ENCODE measurements around the gene CALML5.

CALML5 gene

DNA sequence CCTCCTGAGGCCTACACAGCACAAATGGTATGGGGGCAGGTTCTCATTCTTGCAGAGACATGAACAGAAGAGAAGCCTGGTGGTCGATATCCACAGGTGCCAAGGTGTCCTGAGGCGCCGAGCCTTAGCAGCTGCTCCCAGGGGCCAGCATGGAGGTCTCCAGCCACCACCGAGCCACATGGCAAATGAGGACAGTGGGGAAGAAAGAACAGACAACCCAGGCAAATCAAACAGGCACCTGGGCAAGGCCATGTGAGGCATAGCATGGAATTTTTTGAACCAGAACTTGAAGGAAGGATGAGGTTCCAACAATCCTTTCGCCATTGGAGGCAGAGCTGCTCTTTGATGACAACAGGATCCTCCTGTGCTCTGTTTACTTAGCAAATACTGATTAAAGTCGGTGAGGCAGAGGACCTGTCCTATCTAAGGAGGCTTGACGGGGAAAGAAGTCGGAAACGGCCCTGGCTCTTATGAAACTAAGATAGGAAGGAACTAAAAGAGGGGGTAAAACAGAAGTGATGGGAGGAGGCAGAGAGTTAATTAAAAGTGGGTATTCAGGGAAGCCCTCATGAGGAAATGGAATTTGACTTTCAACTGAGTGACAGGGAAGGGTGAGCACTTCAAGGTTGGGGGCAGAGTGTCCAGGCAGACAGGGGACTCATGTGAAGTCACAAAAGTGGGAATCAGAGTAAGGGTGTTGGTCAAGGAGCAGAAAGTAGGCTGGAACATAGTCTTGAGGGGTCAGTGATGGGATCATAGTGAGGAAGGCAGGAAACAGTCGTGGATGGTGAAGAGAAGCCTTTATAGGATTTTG is 16.8 kb upstream of the CALML5 start:
- POLR2A ChIA-PET = no interaction called here
- CTCF ChIA-PET = no interaction called here

GRCh38 chr10:5514226-5514850 is 15.0 kb upstream of the CALML5 start:
- H3K36me3 ChIP-seq (ENCODE audit: control insufficient read depth in 4 of 4, insufficient read depth in 4 of 4, low read length in 3 of 4) = no peaks in the 10 kb centered on the region
- CTCF ChIA-PET = no interaction called here
- POLR2A ChIA-PET = no interaction called here
- no peak for DNase-seq
- H3K27ac ChIP-seq (ENCODE audit: insufficient read depth in 1 of 2, low read depth in 1 of 2, low read length in 2 of 2, poor library complexity in 1 of 2, severe bottlenecking in 2 of 2) = no peak overlapping the region
- H3K27me3 ChIP-seq (replicated peaks in 2 of 5; ENCODE audit: control insufficient read depth in 4 of 5, insufficient read depth in 5 of 5, low read length in 4 of 5) = peaks cover 0 to 1% (median 0%) of the 10 kb centered on the region in 5 experiments
- 95% methylated on average over 16 of the region's 16 CpGs for WGBS (ENCODE audit: insufficient coverage)
- peaks cover 0 to 2% (median 0%) of the 10 kb centered on the region in 5 experiments for H3K9me3 ChIP-seq (ENCODE audit: control extremely low read depth in 1 of 5, control insufficient read depth in 4 of 5, insufficient read depth in 2 of 5, low read depth in 1 of 5, low read length in 4 of 5)
- H3K4me1 ChIP-seq (ENCODE audit: control extremely low read depth in 1 of 4, control insufficient read depth in 4 of 4, insufficient read depth in 4 of 4, low read length in 3 of 4) = no peaks in the 10 kb centered on the region
- H3K4me3 ChIP-seq (ENCODE audit: control insufficient read depth in 1 of 7, extremely low read depth in 1 of 7, insufficient read depth in 4 of 7, low read depth in 2 of 7, low read length in 6 of 7) = no peak overlapping the region

More for the DNA sequence above, 16.8 kb upstream of the CALML5 start:
- Histone ChIP-seq H3K4me3 (ENCODE audit: control insufficient read depth in 1 of 7, extremely low read depth in 1 of 7, insufficient read depth in 4 of 7, low read depth in 2 of 7, low read length in 6 of 7) (no peak overlapping the region), H3K27me3 (replicated peaks in 2 of 5; ENCODE audit: control insufficient read depth in 4 of 5, insufficient read depth in 5 of 5, low read length in 4 of 5) (peaks cover 0 to 1% (median 0%) of the 10 kb centered on the region in 5 experiments), H3K9me3 (ENCODE audit: control extremely low read depth in 1 of 5, control insufficient read depth in 4 of 5, insufficient read depth in 2 of 5, low read depth in 1 of 5, low read length in 4 of 5) (peaks cover 0 to 2% (median 0%) of the 10 kb centered on the region in 5 experiments), H3K36me3 (ENCODE audit: control insufficient read depth in 4 of 4, insufficient read depth in 4 of 4, low read length in 3 of 4) (no peaks in the 10 kb centered on the region), H3K27ac (ENCODE audit: insufficient read depth in 1 of 2, low read depth in 1 of 2, low read length in 2 of 2, poor library complexity in 1 of 2, severe bottlenecking in 2 of 2) (no peak overlapping the region), H3K4me1 (ENCODE audit: control extremely low read depth in 1 of 4, control insufficient read depth in 4 of 4, insufficient read depth in 4 of 4, low read length in 3 of 4) (no peaks in the 10 kb centered on the region)
- WGBS (ENCODE audit: insufficient coverage) = 88% methylated on average over 10 of the region's 10 CpGs
- DNase-seq = no peak

GRCh38 chr10:5512881-5513612 is 13.7 kb upstream of the CALML5 start:
- DNase-seq = no peak
- CTCF ChIA-PET = no interaction called here
- 92% methylated on average over 11 of the region's 15 CpGs for WGBS (ENCODE audit: insufficient coverage)
- no peak overlapping the region for H3K27ac ChIP-seq (ENCODE audit: insufficient read depth in 1 of 2, low read depth in 1 of 2, low read length in 2 of 2, poor library complexity in 1 of 2, severe bottlenecking in 2 of 2)
- H3K4me1 ChIP-seq (ENCODE audit: control extremely low read depth in 1 of 4, control insufficient read depth in 4 of 4, insufficient read depth in 4 of 4, low read length in 3 of 4) = no peaks in the 10 kb centered on the region
- H3K9me3 ChIP-seq (ENCODE audit: control extremely low read depth in 1 of 5, control insufficient read depth in 4 of 5, insufficient read depth in 2 of 5, low read depth in 1 of 5, low read length in 4 of 5) = no peaks in the 10 kb centered on the region
- H3K4me3 ChIP-seq (ENCODE audit: control insufficient read depth in 1 of 7, extremely low read depth in 1 of 7, insufficient read depth in 4 of 7, low read depth in 2 of 7, low read length in 6 of 7) = no peak overlapping the region
- no peaks in the 10 kb centered on the region for H3K36me3 ChIP-seq (ENCODE audit: control insufficient read depth in 4 of 4, insufficient read depth in 4 of 4, low read length in 3 of 4)
- POLR2A ChIA-PET = interaction anchor here (0.6 kb wide), 1 partner anchor 21 kb away, joined by 3 read pairs; no protein-coding TSS in a partner anchor
- peaks cover 0 to 1% (median 0%) of the 10 kb centered on the region in 5 experiments for H3K27me3 ChIP-seq (replicated peaks in 2 of 5; ENCODE audit: control insufficient read depth in 4 of 5, insufficient read depth in 5 of 5, low read length in 4 of 5)

DNA sequence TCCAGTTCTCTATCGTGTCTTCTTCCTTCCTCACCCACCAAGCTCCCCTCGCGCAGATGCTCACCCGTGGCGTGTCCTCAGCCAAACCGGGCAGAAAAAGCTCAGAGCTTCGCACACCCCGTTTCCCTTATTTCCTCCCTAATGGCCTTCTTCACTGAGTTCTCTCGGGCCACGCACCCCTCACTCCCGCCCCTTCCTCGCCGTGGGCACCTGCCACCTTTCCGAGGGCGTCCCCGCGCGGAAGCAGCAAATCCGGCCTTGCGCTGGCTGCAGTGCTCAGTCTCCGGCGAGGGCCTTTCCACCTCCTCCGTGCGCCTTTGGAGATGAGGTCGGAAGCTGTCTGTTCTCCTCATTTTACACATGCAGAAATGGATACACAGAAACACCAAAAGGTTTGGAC is 13.0 kb upstream of the CALML5 start:
- no peak overlapping the region for H3K4me3 ChIP-seq (ENCODE audit: control insufficient read depth in 1 of 7, extremely low read depth in 1 of 7, insufficient read depth in 4 of 7, low read depth in 2 of 7, low read length in 6 of 7)
- CTCF ChIA-PET = no interaction called here
- no peaks in the 10 kb centered on the region for H3K4me1 ChIP-seq (ENCODE audit: control extremely low read depth in 1 of 4, control insufficient read depth in 4 of 4, insufficient read depth in 4 of 4, low read length in 3 of 4)
- H3K27me3 ChIP-seq (replicated peaks in 2 of 5; ENCODE audit: control insufficient read depth in 4 of 5, insufficient read depth in 5 of 5, low read length in 4 of 5) = peaks cover 0 to 1% (median 0%) of the 10 kb centered on the region in 5 experiments
- POLR2A ChIA-PET = no interaction called here
- no peak overlapping the region for H3K27ac ChIP-seq (ENCODE audit: insufficient read depth in 1 of 2, low read depth in 1 of 2, low read length in 2 of 2, poor library complexity in 1 of 2, severe bottlenecking in 2 of 2)
- no peaks in the 10 kb centered on the region for H3K9me3 ChIP-seq (ENCODE audit: control extremely low read depth in 1 of 5, control insufficient read depth in 4 of 5, insufficient read depth in 2 of 5, low read depth in 1 of 5, low read length in 4 of 5)
- no peak for DNase-seq
- H3K36me3 ChIP-seq (ENCODE audit: control insufficient read depth in 4 of 4, insufficient read depth in 4 of 4, low read length in 3 of 4) = no peaks in the 10 kb centered on the region
- WGBS (ENCODE audit: insufficient coverage) = 93% methylated on average over 25 of the region's 25 CpGs

DNA sequence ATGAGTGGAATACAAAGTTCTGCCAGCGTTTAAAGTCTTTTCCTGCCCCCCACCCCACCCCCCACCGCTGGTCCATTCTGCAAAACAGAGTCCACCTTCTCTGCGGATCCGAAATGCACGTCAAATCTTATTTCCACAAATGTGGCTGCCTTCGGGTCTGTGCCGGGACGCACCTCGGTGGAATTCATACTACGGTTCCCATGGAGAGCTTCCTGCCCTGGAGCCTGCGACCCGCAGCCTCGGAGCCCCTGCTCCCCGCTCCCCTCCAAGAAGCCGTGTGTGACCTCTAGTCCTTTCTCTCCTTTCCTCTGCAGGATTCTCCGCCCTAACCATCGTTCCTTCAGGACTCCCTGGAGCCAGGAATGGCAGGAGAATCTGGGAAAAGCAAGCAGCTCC is 12.5 kb upstream of the CALML5 start:
- DNase-seq = no peak
- Histone ChIP-seq H3K36me3 (ENCODE audit: control insufficient read depth in 4 of 4, insufficient read depth in 4 of 4, low read length in 3 of 4) (no peaks in the 10 kb centered on the region), H3K4me3 (ENCODE audit: control insufficient read depth in 1 of 7, extremely low read depth in 1 of 7, insufficient read depth in 4 of 7, low read depth in 2 of 7, low read length in 6 of 7) (no peak overlapping the region), H3K4me1 (ENCODE audit: control extremely low read depth in 1 of 4, control insufficient read depth in 4 of 4, insufficient read depth in 4 of 4, low read length in 3 of 4) (no peaks in the 10 kb centered on the region), H3K9me3 (ENCODE audit: control extremely low read depth in 1 of 5, control insufficient read depth in 4 of 5, insufficient read depth in 2 of 5, low read depth in 1 of 5, low read length in 4 of 5) (no peaks in the 10 kb centered on the region), H3K27me3 (replicated peaks in 2 of 5; ENCODE audit: control insufficient read depth in 4 of 5, insufficient read depth in 5 of 5, low read length in 4 of 5) (peaks cover 0 to 1% (median 0%) of the 10 kb centered on the region in 5 experiments), H3K27ac (ENCODE audit: insufficient read depth in 1 of 2, low read depth in 1 of 2, low read length in 2 of 2, poor library complexity in 1 of 2, severe bottlenecking in 2 of 2) (no peak overlapping the region)
- WGBS (ENCODE audit: insufficient coverage) = 96% methylated on average over 17 of the region's 17 CpGs
- POLR2A ChIA-PET = no interaction called here
- CTCF ChIA-PET = no interaction called here

DNA sequence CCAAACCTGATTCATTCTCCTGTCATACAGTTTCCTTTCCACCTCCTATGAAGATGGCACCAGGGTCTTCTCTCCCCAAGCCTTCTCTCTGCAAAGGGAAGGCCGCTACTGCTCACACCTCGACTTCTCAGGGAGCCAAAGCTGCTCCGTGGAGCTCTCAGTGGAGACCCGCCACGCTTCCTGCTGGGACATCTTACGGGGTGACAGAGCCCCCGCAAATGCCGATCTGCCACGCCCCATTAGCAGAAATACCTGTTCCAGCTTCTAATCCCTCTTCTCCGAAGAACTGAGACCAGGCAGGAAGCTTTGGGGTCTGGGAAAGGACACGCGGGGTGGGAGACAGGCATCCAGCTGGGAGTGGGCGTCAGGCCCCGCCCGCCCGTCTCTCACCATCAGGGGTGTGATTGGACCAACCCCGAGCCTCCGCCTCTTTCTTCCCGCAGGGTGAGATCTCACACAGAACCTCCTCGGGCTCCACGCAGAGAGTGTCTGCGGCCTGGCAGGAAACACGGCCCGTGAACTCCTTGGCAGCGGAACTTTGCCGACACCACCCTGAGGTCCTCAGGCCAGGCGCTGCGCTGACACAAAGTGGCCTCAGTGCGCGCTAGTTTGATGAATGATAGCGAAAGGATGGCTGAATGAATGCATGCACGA is 12.0 kb upstream of the CALML5 start:
- Histone ChIP-seq H3K9me3 (ENCODE audit: control extremely low read depth in 1 of 5, control insufficient read depth in 4 of 5, insufficient read depth in 2 of 5, low read depth in 1 of 5, low read length in 4 of 5) (no peaks in the 10 kb centered on the region), H3K4me1 (ENCODE audit: control extremely low read depth in 1 of 4, control insufficient read depth in 4 of 4, insufficient read depth in 4 of 4, low read length in 3 of 4) (no peaks in the 10 kb centered on the region), H3K4me3 (ENCODE audit: control insufficient read depth in 1 of 7, extremely low read depth in 1 of 7, insufficient read depth in 4 of 7, low read depth in 2 of 7, low read length in 6 of 7) (no peak overlapping the region), H3K27me3 (replicated peaks in 2 of 5; ENCODE audit: control insufficient read depth in 4 of 5, insufficient read depth in 5 of 5, low read length in 4 of 5) (peaks cover 0 to 1% (median 0%) of the 10 kb centered on the region in 5 experiments), H3K27ac (ENCODE audit: insufficient read depth in 1 of 2, low read depth in 1 of 2, low read length in 2 of 2, poor library complexity in 1 of 2, severe bottlenecking in 2 of 2) (no peak overlapping the region), H3K36me3 (ENCODE audit: control insufficient read depth in 4 of 4, insufficient read depth in 4 of 4, low read length in 3 of 4) (no peaks in the 10 kb centered on the region)
- WGBS (ENCODE audit: insufficient coverage) = 94% methylated on average over 28 of the region's 32 CpGs
- no peak for DNase-seq
- ChIA-PET CTCF (interaction anchor here (1.0 kb wide), 1 partner anchor 16 kb away, joined by 3 read pairs; no protein-coding TSS in a partner anchor), POLR2A (no interaction called here)

Data from common myeloid progenitor, CD34-positive (primary cell).